WERI-Rb-1 (cell line): ENCODE results near the gene HLA-DRB1.

ENCODE experiments used
- DNase-seq: peaks from one replicate; pipeline ENCODE4 v3.0.0-alpha.2; 2020
- H3K27ac ChIP-seq: fragments of 250-450 bp; sonication (Bioruptor Pico); 2 replicates; pipeline ENCODE4 v1.5.1; 2020; ENCODE audit warnings: mild to moderate bottlenecking, moderate library complexity
- H3K27me3 ChIP-seq: fragments of 250-450 bp; sonication (Bioruptor Pico); 2 replicates; pipeline ENCODE4 v1.5.1; 2021; ENCODE audit warnings: mild to moderate bottlenecking, low read depth, moderate library complexity; ENCODE audit not compliant: insufficient read depth, severe bottlenecking
- H3K36me3 ChIP-seq: fragments of 250-450 bp; sonication (Bioruptor Pico); 2 replicates; pipeline ENCODE4 v1.5.1; 2020; ENCODE audit warnings: mild to moderate bottlenecking, moderate library complexity
- H3K4me3 ChIP-seq: 2 replicates; pipeline ENCODE4 v1.5.1; 2011; ENCODE audit warnings: low read depth, mild to moderate bottlenecking, control low read depth, low read length
- H3K9me3 ChIP-seq: fragments of 250-450 bp; sonication (Bioruptor Pico); 2 replicates; pipeline ENCODE4 v1.5.1; 2021; ENCODE audit warnings: mild to moderate bottlenecking, moderate library complexity; ENCODE audit not compliant: severe bottlenecking
- TF ChIP-seq, protein P1 (sequence below): IDR thresholded peaks from 2 replicates; pipeline ENCODE4 v1.5.1; 2011; ENCODE audit warnings: low read depth, mild to moderate bottlenecking, control low read depth, inconsistent platforms, low read length

Gene HLA-DRB1

GRCh38 chr6:32608362-32608761 is 18.7 kb upstream of the HLA-DRB1 start:
- H3K9me3 ChIP-seq: no peaks in the 10 kb centered on the region
- peaks cover 49% of the 10 kb centered on the region for H3K27me3 ChIP-seq
- H3K36me3 ChIP-seq: no peaks in the 10 kb centered on the region
- no peak overlapping the region for H3K27ac ChIP-seq
- TF ChIP-seq, protein P1, sequence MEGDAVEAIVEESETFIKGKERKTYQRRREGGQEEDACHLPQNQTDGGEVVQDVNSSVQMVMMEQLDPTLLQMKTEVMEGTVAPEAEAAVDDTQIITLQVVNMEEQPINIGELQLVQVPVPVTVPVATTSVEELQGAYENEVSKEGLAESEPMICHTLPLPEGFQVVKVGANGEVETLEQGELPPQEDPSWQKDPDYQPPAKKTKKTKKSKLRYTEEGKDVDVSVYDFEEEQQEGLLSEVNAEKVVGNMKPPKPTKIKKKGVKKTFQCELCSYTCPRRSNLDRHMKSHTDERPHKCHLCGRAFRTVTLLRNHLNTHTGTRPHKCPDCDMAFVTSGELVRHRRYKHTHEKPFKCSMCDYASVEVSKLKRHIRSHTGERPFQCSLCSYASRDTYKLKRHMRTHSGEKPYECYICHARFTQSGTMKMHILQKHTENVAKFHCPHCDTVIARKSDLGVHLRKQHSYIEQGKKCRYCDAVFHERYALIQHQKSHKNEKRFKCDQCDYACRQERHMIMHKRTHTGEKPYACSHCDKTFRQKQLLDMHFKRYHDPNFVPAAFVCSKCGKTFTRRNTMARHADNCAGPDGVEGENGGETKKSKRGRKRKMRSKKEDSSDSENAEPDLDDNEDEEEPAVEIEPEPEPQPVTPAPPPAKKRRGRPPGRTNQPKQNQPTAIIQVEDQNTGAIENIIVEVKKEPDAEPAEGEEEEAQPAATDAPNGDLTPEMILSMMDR: peak; percentile 38; the same call in 1 of the 2 replicates
- no peak overlapping the region for H3K4me3 ChIP-seq
- DNase-seq: no peak

- Histone ChIP-seq H3K27ac (no peak overlapping the region), H3K36me3 (no peaks in the 10 kb centered on the region), H3K4me3 (no peak overlapping the region), H3K9me3 (no peaks in the 10 kb centered on the region), H3K27me3 (peaks cover 51% of the 10 kb centered on the region)
- TF ChIP-seq, protein P1: no peak
- DNase-seq: no peak
Measured at GRCh38 chr6:32607988-32608298, 18.3 kb upstream of the HLA-DRB1 start.

- TF ChIP-seq, protein P1: no peak
- no peak for DNase-seq
- no peak overlapping the region for H3K4me3 ChIP-seq
- no peak overlapping the region for H3K27ac ChIP-seq
- H3K27me3 ChIP-seq: peaks cover 52% of the 10 kb centered on the region
- no peaks in the 10 kb centered on the region for H3K9me3 ChIP-seq
- H3K36me3 ChIP-seq: no peaks in the 10 kb centered on the region
Measured at GRCh38 chr6:32607263-32607987, 17.8 kb upstream of the HLA-DRB1 start.

- Histone ChIP-seq H3K9me3 (peaks cover under 1% of the 10 kb centered on the region), H3K27me3 (peaks cover 51% of the 10 kb centered on the region), H3K27ac (no peak overlapping the region), H3K36me3 (no peaks in the 10 kb centered on the region), H3K4me3 (no peak overlapping the region)
- no peak for DNase-seq
- TF ChIP-seq, protein P1: no peak
Measured at GRCh38 chr6:32604434-32604877, 14.8 kb upstream of the HLA-DRB1 start.

DNA sequence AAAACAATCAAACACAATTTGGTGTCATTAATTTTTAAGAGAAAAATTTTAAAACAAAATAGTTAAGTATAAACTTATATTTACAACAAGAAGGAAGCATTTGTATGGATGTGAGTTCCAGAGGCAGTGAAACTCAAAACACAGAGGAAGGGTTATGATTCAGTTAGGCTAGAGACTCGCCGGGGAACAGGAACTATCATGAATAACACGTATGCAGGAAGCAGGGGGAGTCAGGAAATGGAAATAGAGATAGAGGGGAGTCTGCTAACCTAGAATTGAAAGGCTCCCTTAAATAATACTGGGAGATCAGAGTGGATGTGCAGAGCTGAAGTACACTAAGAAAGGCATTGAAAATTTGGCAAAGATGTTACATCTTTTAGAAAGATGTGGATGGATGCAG is 14.2 kb upstream of the HLA-DRB1 start:
- Histone ChIP-seq H3K9me3 (peaks cover 5% of the 10 kb centered on the region), H3K27ac (no peak overlapping the region), H3K27me3 (peaks cover 47% of the 10 kb centered on the region), H3K4me3 (no peak overlapping the region), H3K36me3 (no peaks in the 10 kb centered on the region)
- no peak for DNase-seq
- TF ChIP-seq, protein P1: no peak

GRCh38 chr6:32603222-32603621 is 13.6 kb upstream of the HLA-DRB1 start:
- no peak overlapping the region for H3K4me3 ChIP-seq
- DNase-seq: no peak
- TF ChIP-seq, protein P1: no peak
- peaks cover 41% of the 10 kb centered on the region for H3K27me3 ChIP-seq
- H3K27ac ChIP-seq: no peak overlapping the region
- H3K36me3 ChIP-seq: no peaks in the 10 kb centered on the region
- H3K9me3 ChIP-seq: peaks cover 5% of the 10 kb centered on the region
